HFFc6 (cell line): ENCODE results near the gene CPA1. TPM values are rescaled to one million over a fixed set of nuclear protein-coding genes. Genes with fewer than 3 reads are reported as not detected.

Experiments
- DNase-seq: peaks from one replicate; pipeline ENCODE4 v3.0.0-alpha.2; 2018
- H3K27ac Mint-ChIP-seq: 2 replicates; pipeline ENCODE4 v1.8.0; 2020; ENCODE audit warnings: mild to moderate bottlenecking, mixed read lengths
- H3K27me3 Mint-ChIP-seq: 2 replicates; pipeline ENCODE4 v1.8.0; 2021; ENCODE audit warnings: mild to moderate bottlenecking, moderate library complexity, mixed read lengths; ENCODE audit not compliant: insufficient read depth
- H3K36me3 Mint-ChIP-seq: 2 replicates; pipeline ENCODE4 v1.8.0; 2021; ENCODE audit warnings: low read depth, mixed read lengths
- H3K4me1 Mint-ChIP-seq: 2 replicates; pipeline ENCODE4 v1.8.0; 2020; ENCODE audit warnings: low read depth, mixed read lengths
- H3K4me3 Mint-ChIP-seq: 2 replicates; pipeline ENCODE4 v1.8.0; 2020; ENCODE audit warnings: mild to moderate bottlenecking, moderate library complexity, mixed read lengths
- H3K9me3 Mint-ChIP-seq: 2 replicates; pipeline ENCODE4 v1.8.0; 2020; ENCODE audit warnings: mild to moderate bottlenecking, mixed read lengths
- total RNA-seq, 6 experiments: library from RNA; stranded (reverse); fragmentation: NEBNext Ultra II Directional; extraction: Animal tissue kit (Norgen Biotek cat#: 25700); gene quantifications; 2 replicates in 1 of 6; 3 replicates in 5 of 6; pipeline ENCODE4 v1.2.3, GENCODE V29; 2021
- TF ChIP-seq, protein P1 (sequence below): fragments of 200-600 bp; sonication (generic); IDR thresholded peaks from 2 replicates; pipeline ENCODE4 v1.5.0; 2021; ENCODE audit warnings: antibody characterized with exemption, mild to moderate bottlenecking

Gene CPA1
- total RNA-seq, 6 experiments from 2014 or later: not detected

DNA sequence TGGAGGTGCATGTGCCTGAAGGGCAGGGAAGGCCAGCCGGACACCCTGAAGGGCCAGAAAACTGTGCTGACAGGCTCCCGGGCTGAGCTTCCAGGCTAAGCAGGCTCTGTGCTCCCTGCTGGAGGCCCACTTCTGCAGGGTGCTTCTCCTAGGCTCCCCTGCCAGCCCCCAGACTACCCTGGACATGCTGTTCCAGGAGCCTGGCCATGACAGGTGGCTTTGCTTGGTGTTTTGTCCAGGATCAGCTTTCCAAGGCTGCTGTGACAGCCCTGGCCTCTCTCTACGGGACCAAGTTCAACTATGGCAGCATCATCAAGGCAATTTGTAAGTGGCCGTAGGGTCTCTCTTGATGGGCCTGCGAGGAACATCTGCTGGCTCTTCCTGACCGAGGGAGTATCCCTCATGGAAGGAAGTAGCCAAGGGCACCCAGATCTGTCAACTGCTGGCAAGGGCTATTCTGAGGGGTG lies 5.3 kb downstream of the CPA1 start:
- no peak for DNase-seq
- TF ChIP-seq, protein P1, sequence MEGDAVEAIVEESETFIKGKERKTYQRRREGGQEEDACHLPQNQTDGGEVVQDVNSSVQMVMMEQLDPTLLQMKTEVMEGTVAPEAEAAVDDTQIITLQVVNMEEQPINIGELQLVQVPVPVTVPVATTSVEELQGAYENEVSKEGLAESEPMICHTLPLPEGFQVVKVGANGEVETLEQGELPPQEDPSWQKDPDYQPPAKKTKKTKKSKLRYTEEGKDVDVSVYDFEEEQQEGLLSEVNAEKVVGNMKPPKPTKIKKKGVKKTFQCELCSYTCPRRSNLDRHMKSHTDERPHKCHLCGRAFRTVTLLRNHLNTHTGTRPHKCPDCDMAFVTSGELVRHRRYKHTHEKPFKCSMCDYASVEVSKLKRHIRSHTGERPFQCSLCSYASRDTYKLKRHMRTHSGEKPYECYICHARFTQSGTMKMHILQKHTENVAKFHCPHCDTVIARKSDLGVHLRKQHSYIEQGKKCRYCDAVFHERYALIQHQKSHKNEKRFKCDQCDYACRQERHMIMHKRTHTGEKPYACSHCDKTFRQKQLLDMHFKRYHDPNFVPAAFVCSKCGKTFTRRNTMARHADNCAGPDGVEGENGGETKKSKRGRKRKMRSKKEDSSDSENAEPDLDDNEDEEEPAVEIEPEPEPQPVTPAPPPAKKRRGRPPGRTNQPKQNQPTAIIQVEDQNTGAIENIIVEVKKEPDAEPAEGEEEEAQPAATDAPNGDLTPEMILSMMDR: no peak
- H3K4me3 Mint-ChIP-seq: no peak overlapping the region
- peaks cover 6% of the 10 kb centered on the region; the same call in 1 of the 2 replicates for H3K4me1 Mint-ChIP-seq
- H3K27ac Mint-ChIP-seq: no peak overlapping the region
- peaks cover 4% of the 10 kb centered on the region for H3K9me3 Mint-ChIP-seq
- peaks cover 4% of the 10 kb centered on the region for H3K27me3 Mint-ChIP-seq
- H3K36me3 Mint-ChIP-seq: no peaks in the 10 kb centered on the region

DNA sequence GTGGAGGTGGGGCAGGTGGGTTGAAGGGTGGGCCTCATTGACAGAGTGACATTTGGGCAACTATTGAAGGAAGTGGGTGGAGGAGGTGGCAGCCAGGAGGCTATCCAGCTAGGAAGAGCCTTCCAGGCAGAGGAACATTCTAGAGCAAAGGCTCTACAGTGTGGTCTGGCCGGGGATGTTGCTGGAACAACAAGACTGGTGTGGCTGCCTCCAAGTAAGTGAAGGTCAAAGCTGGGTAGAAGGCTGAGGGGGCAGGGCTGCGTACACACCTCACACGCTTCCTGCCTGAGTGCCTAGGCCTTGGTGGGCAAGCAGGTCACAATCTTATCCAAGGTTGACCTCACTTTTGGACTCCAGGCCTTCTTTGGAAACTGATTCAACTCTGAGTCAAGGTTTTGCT lies 6.6 kb downstream of the CPA1 start:
- H3K9me3 Mint-ChIP-seq: peaks cover 4% of the 10 kb centered on the region
- H3K4me3 Mint-ChIP-seq: no peak overlapping the region
- no peak overlapping the region for H3K27ac Mint-ChIP-seq
- H3K27me3 Mint-ChIP-seq: peaks cover 4% of the 10 kb centered on the region
- H3K36me3 Mint-ChIP-seq: no peaks in the 10 kb centered on the region
- peaks cover 6% of the 10 kb centered on the region; the same call in 1 of the 2 replicates for H3K4me1 Mint-ChIP-seq
- DNase-seq: no peak
- TF ChIP-seq, protein P1: no peak

DNA sequence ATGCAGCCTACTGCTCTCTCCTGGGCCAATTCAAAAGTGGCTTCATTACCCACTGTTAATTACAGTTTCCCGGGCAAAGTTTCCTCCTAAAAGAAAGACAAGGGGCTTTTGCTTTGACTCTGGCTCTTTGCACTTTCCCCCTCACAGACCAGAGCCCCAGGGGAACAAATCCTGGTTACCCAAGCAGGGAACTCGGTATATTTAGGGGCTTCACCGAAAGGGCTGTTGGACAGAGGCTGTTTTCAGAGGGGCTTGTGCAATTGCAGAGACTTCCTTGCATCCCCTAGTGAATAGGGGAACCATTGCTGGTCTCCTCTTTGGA lies 7.0 kb downstream of the CPA1 start:
- Mint-ChIP-seq H3K4me3 (no peak overlapping the region), H3K36me3 (no peaks in the 10 kb centered on the region), H3K27me3 (peaks cover 4% of the 10 kb centered on the region), H3K27ac (no peak overlapping the region), H3K4me1 (peaks cover 9% of the 10 kb centered on the region), H3K9me3 (peaks cover 4% of the 10 kb centered on the region)
- TF ChIP-seq, protein P1: no peak
- no peak for DNase-seq

DNA sequence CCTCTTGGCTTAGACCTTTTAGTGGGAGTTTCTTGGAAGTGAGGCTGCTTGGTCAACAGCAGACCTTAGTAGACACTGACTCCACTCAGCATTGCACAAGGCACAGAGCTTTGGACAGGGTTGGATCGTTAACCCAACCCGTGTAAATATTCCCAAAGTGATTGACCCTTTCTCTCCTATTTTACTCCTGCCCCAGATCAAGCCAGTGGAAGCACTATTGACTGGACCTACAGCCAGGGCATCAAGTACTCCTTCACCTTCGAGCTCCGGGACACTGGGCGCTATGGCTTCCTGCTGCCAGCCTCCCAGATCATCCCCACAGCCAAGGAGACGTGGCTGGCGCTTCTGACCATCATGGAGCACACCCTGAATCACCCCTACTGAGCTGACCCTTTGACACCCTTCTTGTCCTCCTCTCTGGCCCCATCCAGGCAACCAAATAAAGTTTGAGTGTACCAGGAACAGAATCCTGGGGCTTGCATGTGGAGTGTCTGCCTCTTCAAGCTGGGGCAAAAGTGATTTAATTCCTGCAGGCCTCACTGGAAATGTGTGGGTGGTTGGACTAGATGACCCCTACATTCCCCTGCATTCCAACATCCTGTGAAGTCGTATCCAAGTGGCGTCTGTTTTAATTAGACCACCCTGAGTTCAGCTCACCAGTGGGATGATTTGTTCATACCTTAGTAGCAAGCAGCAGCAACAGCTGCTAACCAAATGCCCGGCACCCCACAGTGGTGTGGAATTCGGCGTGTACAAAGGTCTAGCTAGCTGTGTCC lies 7.5 kb downstream of the CPA1 start:
- peaks cover 4% of the 10 kb centered on the region for H3K9me3 Mint-ChIP-seq
- DNase-seq: no peak
- TF ChIP-seq, protein P1: no peak
- no peak overlapping the region for H3K4me3 Mint-ChIP-seq
- H3K27me3 Mint-ChIP-seq: peaks cover 4% of the 10 kb centered on the region
- peaks cover 14% of the 10 kb centered on the region for H3K4me1 Mint-ChIP-seq
- H3K27ac Mint-ChIP-seq: no peak overlapping the region
- H3K36me3 Mint-ChIP-seq: no peaks in the 10 kb centered on the region

DNA sequence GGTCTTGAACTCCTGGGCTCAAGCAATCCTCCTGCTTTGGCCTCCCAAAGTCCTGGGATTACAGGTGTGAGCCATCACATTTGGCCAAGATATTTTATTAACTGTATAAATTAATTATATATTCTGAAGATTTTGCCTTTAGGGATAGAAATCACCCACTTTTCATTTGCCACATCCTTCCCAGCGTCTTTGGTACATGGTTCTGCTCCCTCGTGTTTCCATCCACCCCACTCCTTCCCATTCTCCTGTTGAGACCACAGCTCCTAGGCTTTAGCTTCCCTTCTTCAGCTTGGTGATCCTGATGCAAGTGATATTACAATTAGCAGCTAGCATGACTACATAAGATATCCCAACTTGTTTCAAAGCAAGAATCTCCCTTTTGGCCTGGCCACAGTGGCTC lies 8.4 kb downstream of the CPA1 start:
- H3K36me3 Mint-ChIP-seq: no peaks in the 10 kb centered on the region
- peaks cover 4% of the 10 kb centered on the region for H3K27me3 Mint-ChIP-seq
- no peak for DNase-seq
- H3K9me3 Mint-ChIP-seq: peaks cover 4% of the 10 kb centered on the region
- TF ChIP-seq, protein P1: no peak
- H3K4me3 Mint-ChIP-seq: no peak overlapping the region
- no peak overlapping the region for H3K27ac Mint-ChIP-seq
- H3K4me1 Mint-ChIP-seq: peaks cover 21% of the 10 kb centered on the region
